Ishikawa (cell line): ENCODE data around the gene PARD6G.

Experiments used
- CEBPB ChIP-seq: IDR thresholded peaks from 2 replicates; pipeline ENCODE4 v1.6.1; 2012
- CREB1 ChIP-seq: IDR thresholded peaks from 2 replicates; pipeline ENCODE4 v1.6.1; 2012; ENCODE audit warnings: low read depth
- EGR1 ChIP-seq: IDR thresholded peaks from 2 replicates; pipeline ENCODE4 v1.6.1; 2012
- EP300 ChIP-seq: IDR thresholded peaks from 2 replicates; pipeline ENCODE4 v1.6.1; 2012; ENCODE audit warnings: borderline replicate concordance
- FOXM1 ChIP-seq: IDR thresholded peaks from 2 replicates; pipeline ENCODE4 v1.6.1; 2012; ENCODE audit warnings: low read depth, borderline replicate concordance
- NFIC ChIP-seq: IDR thresholded peaks from 2 replicates; pipeline ENCODE4 v1.6.1; 2012
- RAD21 ChIP-seq: IDR thresholded peaks from 2 replicates; pipeline ENCODE4 v1.6.1; 2012; ENCODE audit warnings: low read depth
- REST ChIP-seq: IDR thresholded peaks from 2 replicates; pipeline ENCODE4 v1.6.1; 2012; ENCODE audit warnings: low read depth, mild to moderate bottlenecking
- TAF1 ChIP-seq: IDR thresholded peaks from 2 replicates; pipeline ENCODE4 v1.6.1; 2012; ENCODE audit warnings: low read depth, mild to moderate bottlenecking
- TCF12 ChIP-seq: IDR thresholded peaks from 2 replicates; pipeline ENCODE4 v1.6.1; 2012; ENCODE audit warnings: low read depth
- TEAD4 ChIP-seq: IDR thresholded peaks from 2 replicates; pipeline ENCODE4 v1.6.1; 2012
- YY1 ChIP-seq: IDR thresholded peaks from 2 replicates; pipeline ENCODE4 v1.6.1; 2012; ENCODE audit warnings: low read depth
- ZBTB7A ChIP-seq: IDR thresholded peaks from 2 replicates; pipeline ENCODE4 v1.6.1; 2012; ENCODE audit warnings: low read depth
- TF ChIP-seq, protein P1 (sequence below): IDR thresholded peaks from 2 replicates; pipeline ENCODE4 v1.6.1; 2012
- TF ChIP-seq, protein P2 (sequence below): IDR thresholded peaks from 2 replicates; pipeline ENCODE4 v1.6.1; 2012

The PARD6G gene

DNA sequence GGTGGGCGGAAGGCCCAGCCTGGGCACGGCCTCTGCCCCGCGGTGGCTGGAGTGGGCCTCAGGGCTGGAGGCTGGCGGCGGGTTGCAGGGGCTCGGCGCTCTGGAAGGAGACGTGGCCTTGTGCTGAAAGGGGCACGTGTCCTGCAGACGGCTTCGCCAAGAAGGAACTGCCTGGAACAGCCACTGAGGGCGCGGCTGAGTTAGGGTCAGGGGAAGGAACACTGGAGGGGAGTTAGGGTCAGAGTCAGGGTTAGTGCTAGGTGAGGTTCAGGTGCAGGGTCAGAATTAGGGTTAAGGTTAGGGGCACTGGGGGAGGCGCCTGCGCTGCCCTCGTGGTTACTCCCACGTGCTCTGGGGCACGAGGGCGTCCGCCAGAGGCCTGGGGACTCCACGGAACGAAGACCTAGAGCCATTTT lies 139.2 kb downstream of the PARD6G start:
- TF ChIP-seq NFIC (no peak), CEBPB (no peak), FOXM1 (no peak), EGR1 (no peak), REST (no peak), TEAD4 (no peak), RAD21 (no peak), EP300 (no peak), YY1 (no peak), TCF12 (no peak), TAF1 (no peak), CREB1 (no peak), ZBTB7A (no peak)
- TF ChIP-seq, protein P1, sequence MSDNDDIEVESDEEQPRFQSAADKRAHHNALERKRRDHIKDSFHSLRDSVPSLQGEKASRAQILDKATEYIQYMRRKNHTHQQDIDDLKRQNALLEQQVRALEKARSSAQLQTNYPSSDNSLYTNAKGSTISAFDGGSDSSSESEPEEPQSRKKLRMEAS, result no peak
- TF ChIP-seq, protein P2, sequence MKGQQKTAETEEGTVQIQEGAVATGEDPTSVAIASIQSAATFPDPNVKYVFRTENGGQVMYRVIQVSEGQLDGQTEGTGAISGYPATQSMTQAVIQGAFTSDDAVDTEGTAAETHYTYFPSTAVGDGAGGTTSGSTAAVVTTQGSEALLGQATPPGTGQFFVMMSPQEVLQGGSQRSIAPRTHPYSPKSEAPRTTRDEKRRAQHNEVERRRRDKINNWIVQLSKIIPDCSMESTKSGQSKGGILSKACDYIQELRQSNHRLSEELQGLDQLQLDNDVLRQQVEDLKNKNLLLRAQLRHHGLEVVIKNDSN, result no peak

- TF ChIP-seq TCF12, result no peak
- no peak for TF ChIP-seq TEAD4
- TF ChIP-seq CREB1, result no peak
- no peak for TF ChIP-seq ZBTB7A
- TF ChIP-seq TAF1, result no peak
- TF ChIP-seq, protein P1, result no peak
- TF ChIP-seq RAD21, result no peak
- TF ChIP-seq, protein P2, result no peak
- TF ChIP-seq YY1, result no peak
- no peak for TF ChIP-seq CEBPB
- TF ChIP-seq FOXM1, result no peak
- no peak for TF ChIP-seq EP300
- no peak for TF ChIP-seq REST
- no peak for TF ChIP-seq EGR1
- TF ChIP-seq NFIC, result no peak
These were observed 139.9 kb downstream of the PARD6G start for GRCh38 chr18:80107426-80107825.
